Astrocyte of the cerebellum (primary cell): Measurements from ENCODE around the gene USP48.

Experiments used
- DNase-seq: peaks from one replicate; pipeline ENCODE4 v3.0.0-alpha.2; 2011; ENCODE audit warnings: low read depth
- H3K4me3 ChIP-seq: 2 replicates; pipeline ENCODE4 v1.5.1; 2011; ENCODE audit warnings: mild to moderate bottlenecking, low read depth, low read length, moderate library complexity
- CTCF ChIP-seq: IDR thresholded peaks from 2 replicates; pipeline ENCODE4 v1.5.1; 2012; ENCODE audit warnings: low read length, low read depth, moderate library complexity, mild to moderate bottlenecking; ENCODE audit errors: missing control alignments
- in situ Hi-C: cut with HindIII; loops from 2 replicates; pipeline ENCODE4 v1.10.0; 2017; ENCODE audit warnings: low sequenced_read_pairs

The USP48 gene

GRCh38 chr1:21647431-21648351 is 135.3 kb downstream of the USP48 start:
- in situ Hi-C loops: no loop called here
- TF ChIP-seq CTCF: no peak
- H3K4me3 ChIP-seq: no peak overlapping the region
- DNase-seq: no peak

- no peak for DNase-seq
- TF ChIP-seq CTCF: no peak
- in situ Hi-C loops: no loop called here
- H3K4me3 ChIP-seq: no peak overlapping the region
Measured at GRCh38 chr1:21645550-21645949, 137.4 kb downstream of the USP48 start.

GRCh38 chr1:21644906-21645305 is 138.0 kb downstream of the USP48 start:
- no peak overlapping the region for H3K4me3 ChIP-seq
- TF ChIP-seq CTCF: no peak
- in situ Hi-C loops: no loop called here
- DNase-seq: no peak

GRCh38 chr1:21644348-21644747 is 138.6 kb downstream of the USP48 start:
- in situ Hi-C loops: no loop called here
- no peak overlapping the region for H3K4me3 ChIP-seq
- TF ChIP-seq CTCF: no peak
- DNase-seq: no peak

GRCh38 chr1:21643624-21644023 is 139.3 kb downstream of the USP48 start:
- no peak for DNase-seq
- no peak for TF ChIP-seq CTCF
- in situ Hi-C loops: no loop called here
- no peak overlapping the region for H3K4me3 ChIP-seq

GRCh38 chr1:21641967-21642739 is 140.8 kb downstream of the USP48 start:
- in situ Hi-C loops: no loop called here
- no peak for TF ChIP-seq CTCF
- no peak overlapping the region for H3K4me3 ChIP-seq
- no peak for DNase-seq
